ENCODE results near the gene PLXNA4.

The PLXNA4 gene

DNA sequence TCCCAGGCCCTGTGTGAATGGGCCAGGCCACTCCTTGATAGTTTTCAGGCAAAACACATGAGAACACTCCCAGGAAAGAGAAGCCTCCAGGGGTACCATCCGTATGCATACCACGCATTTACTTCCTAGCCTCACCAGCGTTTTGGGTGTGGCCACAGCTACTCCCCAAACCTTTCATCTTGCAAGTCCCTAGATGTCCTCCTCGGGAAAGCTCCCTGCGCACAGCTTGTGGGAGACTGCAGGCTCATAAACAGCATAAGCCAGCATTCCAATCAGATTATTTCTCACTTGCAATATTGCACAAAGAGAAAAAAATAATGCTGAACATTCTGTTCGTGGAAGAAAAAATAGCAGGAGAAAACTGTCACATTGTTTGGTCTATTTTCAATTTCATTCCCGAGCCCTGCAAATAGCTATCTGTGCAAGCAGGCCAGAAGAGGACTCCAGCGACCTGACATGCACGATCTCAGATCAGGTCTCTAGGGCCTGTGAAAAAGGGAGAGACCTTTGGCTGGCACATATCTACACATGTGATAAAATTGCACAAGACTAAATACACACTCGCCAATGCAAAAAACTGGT, 175.6 kb downstream of the PLXNA4 start:
- Histone ChIP-seq H3K4me1 (ENCODE audit: control insufficient read depth, insufficient read depth, low read length) (no peaks in the 10 kb centered on the region), H3K27ac (ENCODE audit: extremely low read depth, low read depth, low read length) (no peak overlapping the region), H3K4me3 (ENCODE audit: low read depth, low read length) (no peak overlapping the region), H3K36me3 (ENCODE audit: control insufficient read depth in 2 of 2, insufficient read depth in 1 of 2, low read length in 2 of 2) (no peaks in the 10 kb centered on the region), H3K9me3 (ENCODE audit: control insufficient read depth, insufficient read depth, low read depth, low read length) (no peaks in the 10 kb centered on the region)
- CTCF ChIA-PET, result no interaction called here
- POLR2A ChIA-PET, result no interaction called here
- TF ChIP-seq, protein P1, sequence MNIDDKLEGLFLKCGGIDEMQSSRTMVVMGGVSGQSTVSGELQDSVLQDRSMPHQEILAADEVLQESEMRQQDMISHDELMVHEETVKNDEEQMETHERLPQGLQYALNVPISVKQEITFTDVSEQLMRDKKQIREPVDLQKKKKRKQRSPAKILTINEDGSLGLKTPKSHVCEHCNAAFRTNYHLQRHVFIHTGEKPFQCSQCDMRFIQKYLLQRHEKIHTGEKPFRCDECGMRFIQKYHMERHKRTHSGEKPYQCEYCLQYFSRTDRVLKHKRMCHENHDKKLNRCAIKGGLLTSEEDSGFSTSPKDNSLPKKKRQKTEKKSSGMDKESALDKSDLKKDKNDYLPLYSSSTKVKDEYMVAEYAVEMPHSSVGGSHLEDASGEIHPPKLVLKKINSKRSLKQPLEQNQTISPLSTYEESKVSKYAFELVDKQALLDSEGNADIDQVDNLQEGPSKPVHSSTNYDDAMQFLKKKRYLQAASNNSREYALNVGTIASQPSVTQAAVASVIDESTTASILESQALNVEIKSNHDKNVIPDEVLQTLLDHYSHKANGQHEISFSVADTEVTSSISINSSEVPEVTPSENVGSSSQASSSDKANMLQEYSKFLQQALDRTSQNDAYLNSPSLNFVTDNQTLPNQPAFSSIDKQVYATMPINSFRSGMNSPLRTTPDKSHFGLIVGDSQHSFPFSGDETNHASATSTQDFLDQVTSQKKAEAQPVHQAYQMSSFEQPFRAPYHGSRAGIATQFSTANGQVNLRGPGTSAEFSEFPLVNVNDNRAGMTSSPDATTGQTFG (tag by site-specific recombination; IDR thresholded peaks at IDR 0.05; ENCODE audit: borderline replicate concordance), result no peak
- TF ChIP-seq, protein P2, sequence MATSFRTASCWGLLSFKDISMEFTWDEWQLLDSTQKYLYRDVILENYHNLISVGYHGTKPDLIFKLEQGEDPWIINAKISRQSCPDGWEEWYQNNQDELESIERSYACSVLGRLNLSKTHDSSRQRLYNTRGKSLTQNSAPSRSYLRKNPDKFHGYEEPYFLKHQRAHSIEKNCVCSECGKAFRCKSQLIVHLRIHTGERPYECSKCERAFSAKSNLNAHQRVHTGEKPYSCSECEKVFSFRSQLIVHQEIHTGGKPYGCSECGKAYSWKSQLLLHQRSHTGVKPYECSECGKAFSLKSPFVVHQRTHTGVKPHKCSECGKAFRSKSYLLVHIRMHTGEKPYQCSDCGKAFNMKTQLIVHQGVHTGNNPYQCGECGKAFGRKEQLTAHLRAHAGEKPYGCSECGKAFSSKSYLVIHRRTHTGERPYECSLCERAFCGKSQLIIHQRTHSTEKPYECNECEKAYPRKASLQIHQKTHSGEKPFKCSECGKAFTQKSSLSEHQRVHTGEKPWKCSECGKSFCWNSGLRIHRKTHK (tag by site-specific recombination; IDR thresholded peaks at IDR 0.05), result no peak
- TF ChIP-seq ZNF521 (tag by site-specific recombination; IDR thresholded peaks at IDR 0.05), result no peak
- no peak for TF ChIP-seq ZNF19 (tag by site-specific recombination; IDR thresholded peaks at IDR 0.05; ENCODE audit: low read depth)
- no peak for TF ChIP-seq ZBTB17 (tag by site-specific recombination; IDR thresholded peaks at IDR 0.05)
- TF ChIP-seq, protein P3, sequence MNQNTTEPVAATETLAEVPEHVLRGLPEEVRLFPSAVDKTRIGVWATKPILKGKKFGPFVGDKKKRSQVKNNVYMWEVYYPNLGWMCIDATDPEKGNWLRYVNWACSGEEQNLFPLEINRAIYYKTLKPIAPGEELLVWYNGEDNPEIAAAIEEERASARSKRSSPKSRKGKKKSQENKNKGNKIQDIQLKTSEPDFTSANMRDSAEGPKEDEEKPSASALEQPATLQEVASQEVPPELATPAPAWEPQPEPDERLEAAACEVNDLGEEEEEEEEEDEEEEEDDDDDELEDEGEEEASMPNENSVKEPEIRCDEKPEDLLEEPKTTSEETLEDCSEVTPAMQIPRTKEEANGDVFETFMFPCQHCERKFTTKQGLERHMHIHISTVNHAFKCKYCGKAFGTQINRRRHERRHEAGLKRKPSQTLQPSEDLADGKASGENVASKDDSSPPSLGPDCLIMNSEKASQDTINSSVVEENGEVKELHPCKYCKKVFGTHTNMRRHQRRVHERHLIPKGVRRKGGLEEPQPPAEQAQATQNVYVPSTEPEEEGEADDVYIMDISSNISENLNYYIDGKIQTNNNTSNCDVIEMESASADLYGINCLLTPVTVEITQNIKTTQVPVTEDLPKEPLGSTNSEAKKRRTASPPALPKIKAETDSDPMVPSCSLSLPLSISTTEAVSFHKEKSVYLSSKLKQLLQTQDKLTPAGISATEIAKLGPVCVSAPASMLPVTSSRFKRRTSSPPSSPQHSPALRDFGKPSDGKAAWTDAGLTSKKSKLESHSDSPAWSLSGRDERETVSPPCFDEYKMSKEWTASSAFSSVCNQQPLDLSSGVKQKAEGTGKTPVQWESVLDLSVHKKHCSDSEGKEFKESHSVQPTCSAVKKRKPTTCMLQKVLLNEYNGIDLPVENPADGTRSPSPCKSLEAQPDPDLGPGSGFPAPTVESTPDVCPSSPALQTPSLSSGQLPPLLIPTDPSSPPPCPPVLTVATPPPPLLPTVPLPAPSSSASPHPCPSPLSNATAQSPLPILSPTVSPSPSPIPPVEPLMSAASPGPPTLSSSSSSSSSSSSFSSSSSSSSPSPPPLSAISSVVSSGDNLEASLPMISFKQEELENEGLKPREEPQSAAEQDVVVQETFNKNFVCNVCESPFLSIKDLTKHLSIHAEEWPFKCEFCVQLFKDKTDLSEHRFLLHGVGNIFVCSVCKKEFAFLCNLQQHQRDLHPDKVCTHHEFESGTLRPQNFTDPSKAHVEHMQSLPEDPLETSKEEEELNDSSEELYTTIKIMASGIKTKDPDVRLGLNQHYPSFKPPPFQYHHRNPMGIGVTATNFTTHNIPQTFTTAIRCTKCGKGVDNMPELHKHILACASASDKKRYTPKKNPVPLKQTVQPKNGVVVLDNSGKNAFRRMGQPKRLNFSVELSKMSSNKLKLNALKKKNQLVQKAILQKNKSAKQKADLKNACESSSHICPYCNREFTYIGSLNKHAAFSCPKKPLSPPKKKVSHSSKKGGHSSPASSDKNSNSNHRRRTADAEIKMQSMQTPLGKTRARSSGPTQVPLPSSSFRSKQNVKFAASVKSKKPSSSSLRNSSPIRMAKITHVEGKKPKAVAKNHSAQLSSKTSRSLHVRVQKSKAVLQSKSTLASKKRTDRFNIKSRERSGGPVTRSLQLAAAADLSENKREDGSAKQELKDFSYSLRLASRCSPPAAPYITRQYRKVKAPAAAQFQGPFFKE (tag by site-specific recombination; IDR thresholded peaks at IDR 0.05; ENCODE audit: borderline replicate concordance), result no peak
- no peak for TF ChIP-seq GLI4 (tag by site-specific recombination; IDR thresholded peaks at IDR 0.05)
- TF ChIP-seq, protein P4, sequence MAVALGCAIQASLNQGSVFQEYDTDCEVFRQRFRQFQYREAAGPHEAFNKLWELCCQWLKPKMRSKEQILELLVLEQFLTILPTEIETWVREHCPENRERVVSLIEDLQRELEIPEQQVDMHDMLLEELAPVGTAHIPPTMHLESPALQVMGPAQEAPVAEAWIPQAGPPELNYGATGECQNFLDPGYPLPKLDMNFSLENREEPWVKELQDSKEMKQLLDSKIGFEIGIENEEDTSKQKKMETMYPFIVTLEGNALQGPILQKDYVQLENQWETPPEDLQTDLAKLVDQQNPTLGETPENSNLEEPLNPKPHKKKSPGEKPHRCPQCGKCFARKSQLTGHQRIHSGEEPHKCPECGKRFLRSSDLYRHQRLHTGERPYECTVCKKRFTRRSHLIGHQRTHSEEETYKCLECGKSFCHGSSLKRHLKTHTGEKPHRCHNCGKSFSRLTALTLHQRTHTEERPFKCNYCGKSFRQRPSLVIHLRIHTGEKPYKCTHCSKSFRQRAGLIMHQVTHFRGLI (tag by site-specific recombination; IDR thresholded peaks at IDR 0.05), result no peak
- TF ChIP-seq ZNF341 (tag by site-specific recombination; IDR thresholded peaks at IDR 0.05; ENCODE audit: low read depth), result no peak
- TF ChIP-seq, protein P5, sequence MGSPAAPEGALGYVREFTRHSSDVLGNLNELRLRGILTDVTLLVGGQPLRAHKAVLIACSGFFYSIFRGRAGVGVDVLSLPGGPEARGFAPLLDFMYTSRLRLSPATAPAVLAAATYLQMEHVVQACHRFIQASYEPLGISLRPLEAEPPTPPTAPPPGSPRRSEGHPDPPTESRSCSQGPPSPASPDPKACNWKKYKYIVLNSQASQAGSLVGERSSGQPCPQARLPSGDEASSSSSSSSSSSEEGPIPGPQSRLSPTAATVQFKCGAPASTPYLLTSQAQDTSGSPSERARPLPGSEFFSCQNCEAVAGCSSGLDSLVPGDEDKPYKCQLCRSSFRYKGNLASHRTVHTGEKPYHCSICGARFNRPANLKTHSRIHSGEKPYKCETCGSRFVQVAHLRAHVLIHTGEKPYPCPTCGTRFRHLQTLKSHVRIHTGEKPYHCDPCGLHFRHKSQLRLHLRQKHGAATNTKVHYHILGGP (tag by site-specific recombination; IDR thresholded peaks at IDR 0.05), result no peak
- no peak for TF ChIP-seq ZNF433 (tag by site-specific recombination; IDR thresholded peaks at IDR 0.05; ENCODE audit: low read depth)
- TF ChIP-seq TRIM28 (IDR thresholded peaks at IDR 0.05; ENCODE audit: borderline replicate concordance, low read length), result no peak
- TF ChIP-seq ZNF10 (tag by site-specific recombination; IDR thresholded peaks at IDR 0.05), result no peak
- TF ChIP-seq KLF8 (tag by site-specific recombination; IDR thresholded peaks at IDR 0.05), result no peak
- TF ChIP-seq, protein P6, sequence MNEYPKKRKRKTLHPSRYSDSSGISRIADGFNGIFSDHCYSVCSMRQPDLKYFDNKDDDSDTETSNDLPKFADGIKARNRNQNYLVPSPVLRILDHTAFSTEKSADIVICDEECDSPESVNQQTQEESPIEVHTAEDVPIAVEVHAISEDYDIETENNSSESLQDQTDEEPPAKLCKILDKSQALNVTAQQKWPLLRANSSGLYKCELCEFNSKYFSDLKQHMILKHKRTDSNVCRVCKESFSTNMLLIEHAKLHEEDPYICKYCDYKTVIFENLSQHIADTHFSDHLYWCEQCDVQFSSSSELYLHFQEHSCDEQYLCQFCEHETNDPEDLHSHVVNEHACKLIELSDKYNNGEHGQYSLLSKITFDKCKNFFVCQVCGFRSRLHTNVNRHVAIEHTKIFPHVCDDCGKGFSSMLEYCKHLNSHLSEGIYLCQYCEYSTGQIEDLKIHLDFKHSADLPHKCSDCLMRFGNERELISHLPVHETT (tag by site-specific recombination; IDR thresholded peaks at IDR 0.05), result no peak
- TF ChIP-seq SP2 (tag by site-specific recombination; IDR thresholded peaks at IDR 0.05), result no peak
- no peak for TF ChIP-seq ZFP3 (tag by site-specific recombination; IDR thresholded peaks at IDR 0.05; ENCODE audit: low read depth)
- TF ChIP-seq ZNF830 (tag by site-specific recombination; IDR thresholded peaks at IDR 0.05; ENCODE audit: low read depth), result no peak
- no peak for TF ChIP-seq ZNF670 (tag by site-specific recombination; IDR thresholded peaks at IDR 0.05; ENCODE audit: low read depth)

Measured in HEK293 (cell line).